ENCODE measurements around the gene RBP5.

Gene RBP5

DNA sequence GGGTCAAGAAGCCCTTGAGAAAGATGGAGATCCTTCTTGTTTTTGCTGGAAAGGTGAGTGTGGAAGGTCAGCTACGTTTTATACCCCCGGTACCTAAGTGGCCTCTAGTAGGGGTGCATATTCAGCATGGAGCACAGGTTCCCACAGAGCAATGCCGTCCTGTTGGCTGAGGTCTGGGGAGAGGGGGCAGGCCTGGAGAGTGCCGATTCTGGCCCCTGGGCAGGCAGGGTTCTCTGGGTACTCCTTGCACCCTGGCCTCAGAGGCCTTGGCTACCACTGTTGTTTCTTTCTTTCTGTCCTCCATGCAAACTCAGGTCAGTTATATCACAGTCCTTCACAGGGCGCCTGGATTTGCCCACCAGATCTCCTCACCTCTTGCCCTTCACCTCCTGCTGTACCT lies 8.5 kb downstream of the RBP5 start:
- Histone ChIP-seq H3K27me3 (replicated peaks; ENCODE audit: control insufficient read depth, insufficient read depth, low read length) (no peaks in the 10 kb centered on the region), H3K36me3 (ENCODE audit: control insufficient read depth, insufficient read depth, low read length) (peaks cover 15% of the 10 kb centered on the region), H3K4me3 (replicated peaks; ENCODE audit: low read depth, low read length) (no peak overlapping the region)
- TF ChIP-seq, protein P1, sequence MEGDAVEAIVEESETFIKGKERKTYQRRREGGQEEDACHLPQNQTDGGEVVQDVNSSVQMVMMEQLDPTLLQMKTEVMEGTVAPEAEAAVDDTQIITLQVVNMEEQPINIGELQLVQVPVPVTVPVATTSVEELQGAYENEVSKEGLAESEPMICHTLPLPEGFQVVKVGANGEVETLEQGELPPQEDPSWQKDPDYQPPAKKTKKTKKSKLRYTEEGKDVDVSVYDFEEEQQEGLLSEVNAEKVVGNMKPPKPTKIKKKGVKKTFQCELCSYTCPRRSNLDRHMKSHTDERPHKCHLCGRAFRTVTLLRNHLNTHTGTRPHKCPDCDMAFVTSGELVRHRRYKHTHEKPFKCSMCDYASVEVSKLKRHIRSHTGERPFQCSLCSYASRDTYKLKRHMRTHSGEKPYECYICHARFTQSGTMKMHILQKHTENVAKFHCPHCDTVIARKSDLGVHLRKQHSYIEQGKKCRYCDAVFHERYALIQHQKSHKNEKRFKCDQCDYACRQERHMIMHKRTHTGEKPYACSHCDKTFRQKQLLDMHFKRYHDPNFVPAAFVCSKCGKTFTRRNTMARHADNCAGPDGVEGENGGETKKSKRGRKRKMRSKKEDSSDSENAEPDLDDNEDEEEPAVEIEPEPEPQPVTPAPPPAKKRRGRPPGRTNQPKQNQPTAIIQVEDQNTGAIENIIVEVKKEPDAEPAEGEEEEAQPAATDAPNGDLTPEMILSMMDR (IDR thresholded peaks at IDR 0.05; ENCODE audit: insufficient read depth, low read length, poor library complexity, severe bottlenecking): no peak
- no peak for DNase-seq (ENCODE audit: extremely low read depth, insufficient read length)

- Histone ChIP-seq H3K27me3 (replicated peaks; ENCODE audit: control insufficient read depth, insufficient read depth, low read length) (no peaks in the 10 kb centered on the region), H3K36me3 (ENCODE audit: control insufficient read depth, insufficient read depth, low read length) (peaks cover 15% of the 10 kb centered on the region), H3K4me3 (replicated peaks; ENCODE audit: low read depth, low read length) (no peak overlapping the region)
- no peak for DNase-seq (ENCODE audit: extremely low read depth, insufficient read length)
- TF ChIP-seq, protein P1 (IDR thresholded peaks at IDR 0.05; ENCODE audit: insufficient read depth, low read length, poor library complexity, severe bottlenecking): no peak
Observed at GRCh38 chr12:7118881-7119280, 9.8 kb downstream of the RBP5 start.

DNA sequence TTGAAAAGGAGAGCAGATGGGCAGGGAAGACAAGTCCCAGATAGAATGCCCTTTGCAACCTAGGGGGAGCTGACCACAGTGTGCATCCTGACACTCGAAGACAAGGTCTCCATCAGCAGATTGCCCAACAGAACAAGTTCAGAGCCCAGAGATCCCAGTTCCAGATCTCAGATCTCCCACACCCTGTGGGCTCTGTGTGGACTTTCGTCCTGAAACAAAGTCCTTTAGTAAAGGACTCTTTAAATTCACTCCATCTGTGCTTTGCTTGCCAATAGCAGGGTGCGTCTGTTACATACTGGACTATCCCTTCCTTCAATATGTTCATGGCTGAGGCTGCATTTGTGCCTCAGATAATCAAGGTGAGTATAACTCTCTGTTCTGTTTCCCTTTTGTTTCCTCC lies 11.0 kb downstream of the RBP5 start:
- no peak for DNase-seq (ENCODE audit: extremely low read depth, insufficient read length)
- TF ChIP-seq, protein P1 (IDR thresholded peaks at IDR 0.05; ENCODE audit: insufficient read depth, low read length, poor library complexity, severe bottlenecking): no peak
- H3K36me3 ChIP-seq (ENCODE audit: control insufficient read depth, insufficient read depth, low read length): peaks cover 17% of the 10 kb centered on the region
- H3K4me3 ChIP-seq (replicated peaks; ENCODE audit: low read depth, low read length): no peak overlapping the region
- H3K27me3 ChIP-seq (replicated peaks; ENCODE audit: control insufficient read depth, insufficient read depth, low read length): no peaks in the 10 kb centered on the region

DNA sequence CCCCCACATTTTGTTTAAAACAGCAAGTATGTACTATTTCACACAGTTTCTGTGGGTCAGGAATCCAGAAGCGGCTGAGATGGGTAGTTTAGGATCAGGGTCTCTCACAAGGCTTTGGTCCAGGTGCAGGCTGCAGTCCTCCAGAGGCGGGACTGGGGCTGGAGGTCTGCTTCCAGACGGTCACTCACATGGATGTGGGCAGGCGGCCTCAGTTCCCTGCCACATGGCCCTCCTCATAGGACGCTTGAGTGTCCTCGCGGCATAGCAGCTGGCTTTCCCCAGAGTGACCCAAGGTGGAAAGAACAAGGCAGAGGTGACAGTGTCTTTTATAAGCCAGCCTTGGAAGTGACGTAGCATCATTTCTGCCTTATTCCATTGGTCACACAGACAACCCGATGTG lies 11.8 kb downstream of the RBP5 start:
- Histone ChIP-seq H3K4me3 (replicated peaks; ENCODE audit: low read depth, low read length) (no peak overlapping the region), H3K36me3 (ENCODE audit: control insufficient read depth, insufficient read depth, low read length) (peaks cover 17% of the 10 kb centered on the region), H3K27me3 (replicated peaks; ENCODE audit: control insufficient read depth, insufficient read depth, low read length) (no peaks in the 10 kb centered on the region)
- DNase-seq (ENCODE audit: extremely low read depth, insufficient read length): no peak
- TF ChIP-seq, protein P1 (IDR thresholded peaks at IDR 0.05; ENCODE audit: insufficient read depth, low read length, poor library complexity, severe bottlenecking): no peak

GRCh38 chr12:7116196-7116595 lies 12.5 kb downstream of the RBP5 start:
- TF ChIP-seq, protein P1 (IDR thresholded peaks at IDR 0.05; ENCODE audit: insufficient read depth, low read length, poor library complexity, severe bottlenecking): no peak
- H3K4me3 ChIP-seq (replicated peaks; ENCODE audit: low read depth, low read length): no peak overlapping the region

DNA sequence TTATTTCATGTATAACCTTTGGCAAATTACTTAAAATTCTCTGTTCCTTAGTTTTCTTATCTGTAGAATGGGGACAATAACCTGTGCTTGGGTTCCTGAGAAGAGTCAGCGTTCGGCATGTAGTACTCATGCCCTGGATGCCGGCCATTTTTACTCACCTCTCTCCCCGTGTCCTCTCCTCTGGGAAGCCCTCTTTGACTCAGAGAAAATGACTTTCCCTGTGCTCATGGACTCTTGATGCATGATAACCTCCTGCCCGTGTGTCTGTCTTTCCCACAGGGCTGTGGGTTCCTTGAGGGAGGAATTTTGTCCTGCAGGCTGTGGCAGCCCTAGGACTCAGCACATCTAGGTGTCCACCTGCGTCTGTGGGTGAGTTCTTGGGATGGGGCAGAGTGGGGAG lies 13.8 kb downstream of the RBP5 start:
- H3K36me3 ChIP-seq (ENCODE audit: control insufficient read depth, insufficient read depth, low read length): peaks cover 18% of the 10 kb centered on the region
- H3K4me3 ChIP-seq (replicated peaks; ENCODE audit: low read depth, low read length): no peak overlapping the region
- TF ChIP-seq, protein P1 (IDR thresholded peaks at IDR 0.05; ENCODE audit: insufficient read depth, low read length, poor library complexity, severe bottlenecking): no peak
- no peaks in the 10 kb centered on the region for H3K27me3 ChIP-seq (replicated peaks; ENCODE audit: control insufficient read depth, insufficient read depth, low read length)
- DNase-seq (ENCODE audit: extremely low read depth, insufficient read length): no peak

More at GRCh38 chr12:7116196-7116595, 12.5 kb downstream of the RBP5 start:
- Histone ChIP-seq H3K27me3 (replicated peaks; ENCODE audit: control insufficient read depth, insufficient read depth, low read length) (no peaks in the 10 kb centered on the region), H3K36me3 (ENCODE audit: control insufficient read depth, insufficient read depth, low read length) (peaks cover 15% of the 10 kb centered on the region)
- DNase-seq (ENCODE audit: extremely low read depth, insufficient read length): no peak
